HUDEP-2 (cell line): ENCODE results near the gene WWC1.
"Not testable (repeated sequence)": the region's sequence is repeated elsewhere in the genome, so short reads cannot be mapped to it uniquely, and the experiment has no call there.

Source experiments
- DNase-seq, 76 experiments: peaks; one replicate each; lab custom pipeline; 2025; ENCODE audit not compliant: unreplicated experiment in 76 of 76; lab: John Stamatoyannopoulos, UW

The WWC1 gene

GRCh38 chr5:168328814-168329213 is 37.4 kb downstream of the WWC1 start:
- DNase-seq = peak in 8 of 76 experiments; percentile 1 to 36 (median 6)

DNA sequence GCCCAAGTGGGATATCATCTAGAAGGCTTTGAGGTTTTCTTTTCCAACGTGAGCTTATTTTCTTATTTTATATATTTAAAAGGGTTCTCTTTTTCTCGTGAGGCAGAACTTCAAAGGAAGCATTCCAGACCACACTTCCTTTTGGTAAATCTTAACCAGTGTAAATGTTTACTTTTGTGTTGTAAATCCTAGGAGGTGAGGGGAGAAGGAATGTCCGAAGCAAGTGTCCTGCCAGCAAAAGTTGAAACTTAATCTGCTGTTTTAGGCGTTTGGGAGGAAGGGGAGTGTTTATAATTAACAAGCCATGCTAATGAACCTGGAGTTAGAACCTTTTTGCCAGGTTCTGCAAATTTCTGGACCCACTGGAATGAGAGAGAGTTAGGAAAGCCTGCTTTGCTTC is 37.9 kb downstream of the WWC1 start:
- no peak for DNase-seq

- DNase-seq = no peak
Observed at GRCh38 chr5:168332042-168332441, 40.6 kb downstream of the WWC1 start.

GRCh38 chr5:168334280-168334679 is 42.8 kb downstream of the WWC1 start:
- DNase-seq = no peak

GRCh38 chr5:168334695-168335094 is 43.2 kb downstream of the WWC1 start:
- no peak for DNase-seq

DNA sequence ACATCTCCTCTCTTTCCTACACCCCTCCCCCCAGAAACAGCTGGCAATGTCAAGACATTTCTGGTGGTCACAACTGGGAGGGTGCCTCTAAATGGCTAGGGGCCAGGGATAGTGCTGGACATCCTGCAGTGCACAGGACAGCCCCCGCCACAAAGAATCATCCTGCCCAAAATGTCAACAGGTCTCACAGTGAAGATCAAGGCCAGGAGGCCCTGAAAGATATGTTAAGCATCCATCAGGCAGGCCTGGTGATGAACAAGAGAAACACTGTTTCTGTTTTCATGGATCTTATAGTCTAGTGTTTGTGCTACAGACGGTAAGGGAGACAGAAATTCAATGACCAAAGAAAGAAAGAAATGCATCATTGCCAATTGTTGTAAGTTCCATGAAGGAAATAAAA is 45.9 kb downstream of the WWC1 start:
- DNase-seq = no peak

DNA sequence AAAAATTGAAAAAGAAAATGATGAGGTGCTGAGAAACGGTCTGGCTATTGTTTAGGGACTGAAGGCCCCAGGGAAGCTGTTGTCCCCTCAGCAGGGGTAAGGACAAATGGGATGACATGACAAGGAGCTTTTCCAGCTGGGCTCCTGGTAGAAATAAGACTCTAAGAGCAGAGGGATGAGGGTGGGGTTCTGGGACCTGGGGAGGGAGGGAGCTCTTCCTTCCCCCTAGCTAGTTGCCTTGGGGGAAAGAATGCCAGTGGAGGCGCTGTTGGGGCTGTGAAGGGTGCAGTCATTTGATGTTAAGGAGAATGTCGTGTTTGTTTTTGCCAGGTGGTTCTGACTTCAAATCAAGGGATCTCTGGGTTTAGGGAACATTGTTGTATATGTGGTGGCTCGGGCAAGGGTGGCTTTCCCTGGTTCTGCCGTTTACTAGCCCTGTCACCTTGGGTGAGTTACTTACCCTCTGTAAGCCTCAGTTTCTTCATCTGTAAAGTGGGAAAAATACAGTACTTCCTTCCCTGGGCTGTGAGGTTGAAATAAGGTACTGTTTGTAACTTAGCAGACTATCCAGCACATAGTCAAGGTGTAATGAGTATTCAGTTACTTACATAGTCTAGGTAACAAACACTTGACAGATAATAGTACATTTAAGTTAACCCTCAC is 47.8 kb downstream of the WWC1 start:
- DNase-seq = no peak

DNA sequence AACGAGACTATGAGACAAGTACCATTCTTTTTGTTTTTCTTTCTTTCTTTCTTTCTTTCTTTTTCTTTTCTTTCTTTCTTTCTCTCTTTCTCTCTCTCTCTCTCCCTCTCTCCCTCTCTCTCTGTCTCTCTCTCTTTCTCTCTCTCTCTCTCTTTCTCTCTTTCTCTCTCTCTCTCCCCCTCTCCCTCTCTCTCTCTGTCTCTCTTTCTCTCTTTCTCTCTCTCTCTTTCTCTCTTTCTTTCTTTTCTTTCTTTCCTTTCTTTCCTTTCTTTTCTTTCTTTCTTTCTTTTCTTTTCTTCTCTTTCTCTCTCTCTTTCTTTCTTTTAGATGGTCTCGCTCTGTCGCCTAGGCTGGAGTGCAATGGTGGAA is 48.3 kb downstream of the WWC1 start:
- DNase-seq = not testable (repeated sequence)

DNA sequence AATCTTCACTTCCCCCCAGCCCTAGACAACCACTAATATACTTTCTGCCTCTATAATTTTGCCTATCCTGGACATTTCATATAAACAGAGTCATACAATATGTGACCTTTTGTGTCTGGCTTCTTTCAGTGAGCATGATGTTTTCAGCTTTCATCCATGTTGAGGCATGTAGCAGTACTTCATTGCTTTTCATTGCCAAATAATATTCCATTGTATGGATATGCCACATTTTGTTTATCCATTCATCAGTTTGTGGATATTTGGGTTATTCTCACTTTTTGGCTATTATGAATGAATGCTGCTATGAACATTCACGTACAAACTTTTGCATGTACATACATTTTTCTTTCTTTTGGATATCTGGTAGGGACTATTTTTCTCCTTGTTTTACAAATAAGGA is 49.0 kb downstream of the WWC1 start:
- no peak for DNase-seq

GRCh38 chr5:168341178-168341577 is 49.7 kb downstream of the WWC1 start:
- no peak for DNase-seq

DNA sequence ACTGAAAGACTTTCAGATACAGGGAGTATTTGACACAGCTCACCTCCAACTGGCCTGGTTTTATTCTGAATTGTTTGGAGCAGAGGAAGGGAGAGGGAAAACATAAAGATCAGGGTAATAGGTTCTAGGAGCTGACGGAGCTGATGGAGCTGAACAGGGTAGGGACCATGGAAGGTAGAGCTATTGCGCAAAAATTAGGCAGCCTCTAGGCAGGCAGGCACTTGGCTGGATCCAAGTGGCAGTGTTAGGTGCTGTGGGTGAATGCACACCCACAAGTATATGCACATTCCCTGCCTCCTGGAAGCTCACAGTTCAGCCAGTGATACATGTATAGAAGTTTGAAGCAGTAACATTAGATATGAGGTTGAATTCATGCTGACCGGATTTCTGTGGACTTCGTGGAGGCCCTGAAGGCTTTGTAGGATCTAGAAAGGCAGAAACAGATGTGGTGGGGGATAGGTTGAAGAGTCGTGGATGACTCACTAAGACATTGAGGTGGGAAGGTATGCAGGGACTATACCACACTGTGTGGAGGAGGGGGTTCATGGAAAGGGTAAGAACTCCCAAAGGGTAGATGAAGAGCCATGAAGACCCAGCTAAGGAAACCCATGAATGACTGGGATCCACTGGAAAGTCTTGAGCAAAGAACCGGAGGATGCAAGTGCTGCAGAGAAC is 50.8 kb downstream of the WWC1 start:
- DNase-seq = no peak

DNA sequence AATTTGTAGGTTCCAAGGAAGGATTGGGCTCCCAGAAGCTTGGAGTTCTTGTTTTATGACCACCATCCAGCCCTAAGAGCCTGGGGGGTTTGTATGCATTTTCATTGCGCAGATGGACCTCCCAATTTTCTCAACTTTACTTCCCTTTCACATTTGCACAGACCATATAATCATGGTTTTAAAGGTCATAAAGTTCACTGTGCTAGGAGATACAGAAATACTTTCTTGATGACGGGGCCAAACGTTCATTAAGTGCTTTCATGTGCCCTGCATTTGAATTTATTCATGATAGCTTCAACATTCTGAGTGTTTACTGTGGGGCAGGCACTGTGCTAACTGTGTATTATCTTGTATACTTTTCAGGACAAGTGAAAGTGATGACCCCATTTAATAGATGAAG is 51.5 kb downstream of the WWC1 start:
- DNase-seq = no peak

GRCh38 chr5:168346417-168346816 is 55.0 kb downstream of the WWC1 start:
- DNase-seq = no peak

DNA sequence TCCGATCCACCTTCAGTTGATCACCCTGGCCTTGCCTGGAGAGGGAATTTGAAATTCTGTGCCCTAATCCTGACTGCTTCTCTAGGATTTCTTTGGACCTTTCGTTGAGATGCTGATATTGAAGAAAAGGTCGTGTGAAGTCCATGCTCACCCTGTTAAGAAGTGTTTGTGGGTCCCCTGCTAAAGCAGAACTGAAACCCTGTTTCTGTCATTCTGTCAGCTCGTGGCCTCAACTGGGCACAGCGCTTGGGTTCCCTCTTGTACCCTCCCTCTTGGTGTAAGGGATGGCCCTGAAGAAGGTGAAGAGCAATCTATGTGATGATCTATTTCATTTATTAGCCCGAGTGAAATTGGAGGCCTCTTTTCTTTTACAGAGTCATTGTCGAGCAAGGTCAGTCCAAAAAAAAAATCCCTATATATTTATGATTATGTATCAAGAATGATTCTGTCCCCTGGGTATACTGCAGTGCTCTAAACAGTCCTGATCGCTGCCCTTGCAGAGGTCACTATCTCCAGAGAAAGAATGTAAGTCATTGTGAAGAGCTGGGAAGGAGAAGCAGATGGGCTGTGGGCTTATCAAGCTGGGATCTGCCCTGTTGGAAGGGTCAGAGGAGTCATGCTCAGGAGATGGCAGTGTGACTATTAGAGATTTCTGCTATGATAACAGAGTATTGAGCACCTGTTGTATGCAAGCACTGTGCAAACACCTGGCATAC is 56.1 kb downstream of the WWC1 start:
- DNase-seq = no peak

DNA sequence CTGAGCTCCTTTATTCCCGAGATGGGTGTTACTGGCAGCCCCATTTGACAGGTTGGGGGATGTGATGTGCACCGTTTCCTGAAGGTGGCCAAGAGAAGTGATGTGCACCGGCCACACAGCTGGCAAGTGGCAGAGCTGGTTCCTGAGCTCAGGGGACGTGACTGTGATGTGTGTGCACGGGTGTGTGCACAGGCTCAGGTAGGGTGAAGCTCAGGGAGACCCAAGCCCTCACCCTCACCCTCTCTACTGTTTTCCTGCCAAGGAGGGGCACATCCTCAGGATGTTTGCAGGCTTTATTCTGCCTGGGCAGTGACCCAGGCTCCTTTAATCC is 56.6 kb downstream of the WWC1 start:
- no peak for DNase-seq

- DNase-seq = no peak
Observed at GRCh38 chr5:168350315-168350714, 58.9 kb downstream of the WWC1 start.

- no peak for DNase-seq
Observed at GRCh38 chr5:168353216-168353957, 61.9 kb downstream of the WWC1 start.

DNA sequence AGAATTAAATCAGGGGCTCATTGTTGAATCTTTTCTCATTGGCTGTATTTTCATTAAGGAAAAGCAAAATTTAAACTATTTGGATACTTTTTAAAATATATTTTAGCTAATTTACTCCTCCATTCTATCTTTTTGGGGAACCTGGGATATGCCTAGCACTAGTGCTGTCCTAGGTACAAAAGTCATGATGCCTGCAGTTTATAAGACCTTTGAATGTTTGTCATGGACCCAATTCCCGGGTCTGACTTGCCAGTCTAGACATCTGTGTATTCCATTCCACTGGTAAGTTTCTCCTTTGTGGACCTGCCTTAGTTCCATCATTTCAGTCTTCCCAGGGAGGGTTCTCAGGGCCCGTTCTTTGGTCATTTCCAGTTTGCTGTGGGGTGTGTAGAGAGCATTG is 63.0 kb downstream of the WWC1 start:
- DNase-seq = no peak

DNA sequence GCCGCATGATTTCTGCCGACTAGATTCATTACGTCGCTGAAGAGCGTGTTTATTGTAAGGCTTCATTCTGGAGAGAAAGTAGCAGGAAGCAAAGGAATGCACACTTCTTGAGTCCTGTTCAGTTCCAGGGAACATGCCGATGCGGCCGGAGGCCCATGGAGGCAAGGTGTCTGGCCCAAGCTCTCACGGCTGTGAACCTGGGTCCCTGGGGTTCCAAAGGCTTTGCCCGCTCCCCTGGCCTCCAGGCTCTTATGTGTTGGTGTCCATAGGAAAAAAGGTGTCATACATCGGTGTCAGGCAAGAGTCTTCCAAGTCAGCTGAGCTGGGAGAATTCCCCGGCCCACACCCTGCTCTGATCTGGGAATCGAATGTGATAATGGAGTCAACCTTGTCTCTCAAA is 64.7 kb downstream of the WWC1 start:
- DNase-seq = no peak

DNA sequence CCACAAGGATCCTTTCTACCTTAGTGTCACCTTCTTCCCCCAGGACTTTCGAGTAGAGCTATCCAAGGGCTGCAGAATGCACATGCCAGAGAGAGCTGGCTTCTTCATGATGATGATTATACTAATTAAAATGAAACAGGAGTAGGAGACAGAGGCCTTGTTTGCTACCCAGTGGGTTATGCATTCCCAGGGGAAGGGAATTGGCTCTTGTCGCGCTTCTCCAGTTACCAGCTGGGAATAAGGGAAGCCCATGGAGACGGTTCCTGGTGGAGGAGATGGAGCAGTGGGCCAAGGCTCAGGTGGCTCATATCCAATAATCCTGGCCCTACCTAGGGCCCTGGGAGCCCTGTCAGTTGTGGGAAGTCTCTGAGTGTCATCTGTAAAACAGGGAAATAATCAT is 65.1 kb downstream of the WWC1 start:
- no peak for DNase-seq

DNA sequence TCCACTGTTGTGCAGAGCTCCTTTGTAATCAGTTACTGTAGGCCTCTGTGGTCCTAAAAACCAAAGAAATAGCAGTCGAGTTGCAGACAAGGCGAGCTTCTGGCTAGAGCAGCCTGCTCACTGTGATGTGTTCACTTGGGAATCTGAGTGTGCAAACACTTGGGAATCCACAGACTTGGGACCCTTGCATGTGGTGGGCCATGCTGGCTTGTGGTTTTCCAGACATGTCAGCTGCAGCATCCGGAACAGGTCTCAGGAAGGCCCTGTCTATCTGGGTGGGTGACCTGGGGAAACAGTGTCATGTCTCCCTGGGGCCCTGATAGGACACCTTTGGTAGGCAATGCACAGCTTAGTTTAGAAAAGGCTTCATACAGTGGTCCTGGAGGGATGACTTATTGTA is 66.4 kb downstream of the WWC1 start:
- no peak for DNase-seq
